Measurements from ENCODE around the gene MUC6.

Gene MUC6

GRCh38 chr11:992577-992976 is 43.9 kb downstream of the MUC6 start:
- Histone ChIP-seq H3K36me3 (replicated peaks; ENCODE audit: insufficient read depth, low read length) (no peaks in the 10 kb centered on the region), H3K79me2 (ENCODE audit: low read length) (peaks cover 4% of the 10 kb centered on the region; the same call in 1 of the 2 replicates), H3K4me2 (ENCODE audit: low read depth, low read length) (no peak overlapping the region), H3K27me3 (replicated peaks; ENCODE audit: insufficient read depth, low read length) (no peaks in the 10 kb centered on the region), H3F3A (ENCODE audit: insufficient read depth, low read length) (no peaks in the 10 kb centered on the region), H3K9ac (ENCODE audit: low read length) (no peak overlapping the region), H3K4me3 (ENCODE audit: low read length) (no peak overlapping the region), H3K9me3 (replicated peaks; ENCODE audit: insufficient read depth, low read length) (no peaks in the 10 kb centered on the region), H3K4me1 (ENCODE audit: low read length) (no peaks in the 10 kb centered on the region), H3K27ac (ENCODE audit: low read length) (no peak overlapping the region), H2AFZ (ENCODE audit: low read length) (no peak overlapping the region), H3K9me2 (replicated peaks; ENCODE audit: insufficient read depth, low read length) (no peaks in the 10 kb centered on the region), H4K20me1 (ENCODE audit: insufficient read depth, low read length) (no peaks in the 10 kb centered on the region)
- DNase-seq = no peak
- TF ChIP-seq EZH2phosphoT487 (IDR thresholded peaks at IDR 0.05; ENCODE audit: low read length) (no peak), CTCF (IDR thresholded peaks at IDR 0.05; ENCODE audit: low read length) (no peak), EZH2 (optimal IDR thresholded peaks at IDR 0.05; ENCODE audit: low read depth, low read length) (no peak)

GRCh38 chr11:991711-992307 is 44.7 kb downstream of the MUC6 start:
- Histone ChIP-seq H3K9me3 (replicated peaks; ENCODE audit: insufficient read depth, low read length) (no peaks in the 10 kb centered on the region), H3K4me2 (ENCODE audit: low read depth, low read length) (no peak overlapping the region), H3K79me2 (ENCODE audit: low read length) (peaks cover 4% of the 10 kb centered on the region; the same call in 1 of the 2 replicates), H3K27ac (ENCODE audit: low read length) (no peak overlapping the region), H3K27me3 (replicated peaks; ENCODE audit: insufficient read depth, low read length) (no peaks in the 10 kb centered on the region), H3F3A (ENCODE audit: insufficient read depth, low read length) (no peaks in the 10 kb centered on the region), H3K9ac (ENCODE audit: low read length) (no peak overlapping the region), H3K4me3 (ENCODE audit: low read length) (no peak overlapping the region), H3K36me3 (replicated peaks; ENCODE audit: insufficient read depth, low read length) (no peaks in the 10 kb centered on the region), H3K4me1 (ENCODE audit: low read length) (no peaks in the 10 kb centered on the region), H3K9me2 (replicated peaks; ENCODE audit: insufficient read depth, low read length) (no peaks in the 10 kb centered on the region), H4K20me1 (ENCODE audit: insufficient read depth, low read length) (no peaks in the 10 kb centered on the region), H2AFZ (ENCODE audit: low read length) (no peak overlapping the region)
- TF ChIP-seq CTCF (IDR thresholded peaks at IDR 0.05; ENCODE audit: low read length) = no peak
- no peak for TF ChIP-seq EZH2phosphoT487 (IDR thresholded peaks at IDR 0.05; ENCODE audit: low read length)
- no peak for TF ChIP-seq EZH2 (optimal IDR thresholded peaks at IDR 0.05; ENCODE audit: low read depth, low read length)
- DNase-seq = no peak

- Histone ChIP-seq H3K79me2 (ENCODE audit: low read length) (peaks cover 4% of the 10 kb centered on the region; the same call in 1 of the 2 replicates), H3K4me3 (ENCODE audit: low read length) (no peak overlapping the region), H3K4me1 (ENCODE audit: low read length) (no peaks in the 10 kb centered on the region), H3F3A (ENCODE audit: insufficient read depth, low read length) (no peaks in the 10 kb centered on the region), H3K36me3 (replicated peaks; ENCODE audit: insufficient read depth, low read length) (0 out of 2 replicates have a peak, but pooled peaks cover 2% of the 10 kb centered on the region), H2AFZ (ENCODE audit: low read length) (no peak overlapping the region), H3K9me2 (replicated peaks; ENCODE audit: insufficient read depth, low read length) (no peaks in the 10 kb centered on the region), H4K20me1 (ENCODE audit: insufficient read depth, low read length) (no peaks in the 10 kb centered on the region), H3K9me3 (replicated peaks; ENCODE audit: insufficient read depth, low read length) (no peaks in the 10 kb centered on the region), H3K9ac (ENCODE audit: low read length) (no peak overlapping the region), H3K4me2 (ENCODE audit: low read depth, low read length) (no peak overlapping the region), H3K27ac (ENCODE audit: low read length) (no peak overlapping the region), H3K27me3 (replicated peaks; ENCODE audit: insufficient read depth, low read length) (no peaks in the 10 kb centered on the region)
- TF ChIP-seq EZH2 (optimal IDR thresholded peaks at IDR 0.05; ENCODE audit: low read depth, low read length) (no peak), EZH2phosphoT487 (IDR thresholded peaks at IDR 0.05; ENCODE audit: low read length) (no peak), CTCF (IDR thresholded peaks at IDR 0.05; ENCODE audit: low read length) (no peak)
- DNase-seq = no peak
These were observed 45.5 kb downstream of the MUC6 start for GRCh38 chr11:991034-991433.
